Glomerular visceral epithelial cell (primary cell): Measurements from ENCODE around the gene DCTN1.

Source experiments
- DNase-seq: peaks from one replicate; pipeline ENCODE4 v3.0.0-alpha.2; 2016; ENCODE audit errors: extremely low spot score

The DCTN1 gene

GRCh38 chr2:74321737-74322136 is 58.4 kb downstream of the DCTN1 start:
- no peak for DNase-seq

- DNase-seq: no peak
Measured at GRCh38 chr2:74317701-74318100, 62.4 kb downstream of the DCTN1 start.

- DNase-seq: no peak
Measured at GRCh38 chr2:74316627-74317295, 63.4 kb downstream of the DCTN1 start.

- no peak for DNase-seq
Measured at GRCh38 chr2:74314107-74314506, 66.0 kb downstream of the DCTN1 start.

GRCh38 chr2:74313497-74313896 is 66.6 kb downstream of the DCTN1 start:
- no peak for DNase-seq

GRCh38 chr2:74312913-74313312 is 67.2 kb downstream of the DCTN1 start:
- no peak for DNase-seq
